ENCODE measurements around the gene ZFYVE26. TPM values are rescaled to one million over a fixed set of nuclear protein-coding genes. Genes with fewer than 3 reads are reported as not detected.

The ZFYVE26 gene
- total and polyA plus RNA-seq, 2 of the 8 experiments (the other 6 are each of a cell fraction or from before 2014, with no cell fraction given) = 13.0 to 23.3 TPM

- no peaks in the 10 kb centered on the region for H3K4me1 ChIP-seq (replicated peaks in 1 of 4; ENCODE audit: control insufficient read depth in 3 of 4, insufficient read depth in 4 of 4, low read length in 3 of 4)
- H4K8ac ChIP-seq (ENCODE audit: extremely low read depth, insufficient read depth, low read length) = no peak overlapping the region
- DNase-seq (ENCODE audit: low read depth in 1 of 2, low spot score in 2 of 2) (no peak), FAIRE-seq (no peak)
- no peak overlapping the region for H3K27ac ChIP-seq (ENCODE audit: low read depth, low read length)
- H3K9me3 ChIP-seq (ENCODE audit: insufficient read depth in 2 of 2, low read depth in 1 of 2, low read length in 1 of 2) = no peaks in the 10 kb centered on the region
- POLR2A ChIA-PET (ENCODE audit: partially characterized antibody) = no interaction called here
- H3K23ac ChIP-seq (ENCODE audit: insufficient read length) = no peak overlapping the region
- WGBS, 2 experiments (ENCODE audit: extremely low coverage in 1 of 2, insufficient coverage in 1 of 2, insufficient read length in 1 of 2, insufficient replicate concordance in 2 of 2, low coverage in 1 of 2, low lambda C conversion rate in 2 of 2, missing lambda C conversion rate in 1 of 2) = 88% methylated on average over 2 of the region's 2 CpGs; no CpG with 5 or more reads in 1 of the 2 experiments
- no peak overlapping the region for H3K4me2 ChIP-seq (ENCODE audit: insufficient read depth in 1 of 2, low read depth in 2 of 2, low read length in 2 of 2)
- H2BK120ac ChIP-seq (replicated peaks; ENCODE audit: low read depth, low read length) = no peak overlapping the region
- no peak overlapping the region for H3K14ac ChIP-seq (ENCODE audit: insufficient read length)
- H3K36me3 ChIP-seq (ENCODE audit: control insufficient read depth in 2 of 4, insufficient read depth in 4 of 4, low read length in 3 of 4) = no peaks in the 10 kb centered on the region
- H3K4me3 ChIP-seq (ENCODE audit: extremely low read depth in 1 of 4, insufficient read depth in 2 of 4, low read depth in 3 of 4, low read length in 4 of 4) = no peak overlapping the region
- no peaks in the 10 kb centered on the region for H3K79me1 ChIP-seq (ENCODE audit: low read depth, low read length)
- H2AFZ ChIP-seq (ENCODE audit: low read length) = no peak overlapping the region
- H3K18ac ChIP-seq (ENCODE audit: extremely low read depth, low read length) = no peak overlapping the region
- TF ChIP-seq ATF3 (IDR thresholded peaks at IDR 0.05; ENCODE audit: insufficient read depth, low read depth, low read length) (no peak), SIX5 (IDR thresholded peaks at IDR 0.05; ENCODE audit: low read depth, low read length) (no peak), TBP (IDR thresholded peaks at IDR 0.05; ENCODE audit: low read depth, low read length) (no peak), HDAC2 (IDR thresholded peaks at IDR 0.05; ENCODE audit: borderline replicate concordance in 1 of 2, low read depth in 2 of 2, low read length in 2 of 2) (no peak), GTF2F1 (IDR thresholded peaks at IDR 0.05; ENCODE audit: borderline replicate concordance, low read depth, low read length) (no peak), HDAC6 (IDR thresholded peaks at IDR 0.05; ENCODE audit: low read depth, low read length) (no peak)
- no peak overlapping the region for H2BK5ac ChIP-seq (ENCODE audit: low read depth, low read length)
- H2AK5ac ChIP-seq (ENCODE audit: low read depth, low read length) = no peak overlapping the region
- no peak overlapping the region for H3K4ac ChIP-seq (replicated peaks; ENCODE audit: insufficient read length, low read depth, low read length)
- H4K5ac ChIP-seq (ENCODE audit: insufficient read length, low read depth, low read length) = no peak overlapping the region
- no peak overlapping the region for H2BK12ac ChIP-seq (ENCODE audit: low read depth, low read length)
- H4K20me1 ChIP-seq (replicated peaks in 1 of 2; ENCODE audit: control insufficient read depth in 1 of 2, insufficient read depth in 2 of 2, low read length in 2 of 2) = no peaks in the 10 kb centered on the region
- H3K56ac ChIP-seq (replicated peaks; ENCODE audit: insufficient read length, low read depth, low read length) = no peak overlapping the region
- H3K27me3 ChIP-seq (replicated peaks in 1 of 4; ENCODE audit: control insufficient read depth in 3 of 4, extremely low read depth in 1 of 4, insufficient read depth in 3 of 4, low read length in 3 of 4) = no peaks in the 10 kb centered on the region
- no peak overlapping the region for H4K91ac ChIP-seq (replicated peaks; ENCODE audit: insufficient read length, low read length)
- CTCF ChIA-PET (ENCODE audit: partially characterized antibody) = interaction anchor here (0.7 to 1.9 kb wide), 3 partner anchors 9 to 25 kb away, joined by 3 to 5 read pairs (median 4); no protein-coding TSS in a partner anchor
- no peak overlapping the region for H2BK15ac ChIP-seq (ENCODE audit: low read length)
- H3K9ac ChIP-seq (replicated peaks in 1 of 4; ENCODE audit: extremely low read depth in 1 of 4, low read depth in 3 of 4, low read length in 3 of 4) = no peak overlapping the region
- no peaks in the 10 kb centered on the region for H3K23me2 ChIP-seq (ENCODE audit: low read depth, low read length)
- no peak overlapping the region for H2BK20ac ChIP-seq (ENCODE audit: low read length)
- no peaks in the 10 kb centered on the region for H3K79me2 ChIP-seq (ENCODE audit: control insufficient read depth in 1 of 2, insufficient read depth in 2 of 2, low read length in 2 of 2)
These were observed 40.4 kb upstream of the ZFYVE26 start for GRCh38 chr14:67856827-67857226.

Data from H1 (cell line).